Activated CD8-positive, alpha-beta T cell treated with anti-CD3 and anti-CD28 coated beads, Interleukin-2, amount 10 ng/mL, durations not matched to agents 7 days and 5 days (primary cell): ENCODE data around the gene RECQL. TPM values are rescaled to one million over a fixed set of nuclear protein-coding genes. Genes with fewer than 3 reads are reported as not detected.
"Not testable (repeated sequence)": the region's sequence is repeated elsewhere in the genome, so short reads cannot be mapped to it uniquely, and the experiment has no call there.

ENCODE experiments used
- ATAC-seq: fragments of 150-1000 bp; cut with Tn5 transposase; one replicate; pipeline ENCODE4 v1.10.0; 2021; ENCODE audit warnings: moderate library complexity
- CTCF ChIA-PET: fragments of 350-600 bp; sonication (Branson Sonifier 250); formaldehyde crosslinking; loops from one replicate; lab custom pipeline; 2021; ENCODE audit warnings: antibody characterized with exemption; lab: Charles Lee
- POLR2A ChIA-PET: fragments of 350-600 bp; sonication (Branson Sonifier 250); formaldehyde crosslinking; loops from one replicate; lab custom pipeline; 2021; ENCODE audit warnings: antibody characterized with exemption; lab: Charles Lee
- DNase-seq: peaks from one replicate; pipeline ENCODE4 v3.0.0-alpha.2; 2020
- H3K27ac Mint-ChIP-seq: one replicate; pipeline ENCODE4 v1.8.0; 2021; ENCODE audit warnings: mild to moderate bottlenecking, mixed read lengths
- H3K27me3 Mint-ChIP-seq: one replicate; pipeline ENCODE4 v1.8.0; 2021; ENCODE audit warnings: low read depth, mixed read lengths
- H3K36me3 Mint-ChIP-seq: one replicate; pipeline ENCODE4 v1.8.0; 2021; ENCODE audit warnings: low read depth, mixed read lengths
- H3K4me1 Mint-ChIP-seq: one replicate; pipeline ENCODE4 v1.8.0; 2021; ENCODE audit warnings: low read depth, mixed read lengths
- H3K4me3 Mint-ChIP-seq: one replicate; pipeline ENCODE4 v1.8.0; 2021; ENCODE audit warnings: mild to moderate bottlenecking, mixed read lengths
- H3K9me3 Mint-ChIP-seq: one replicate; pipeline ENCODE4 v1.8.0; 2022; ENCODE audit warnings: mixed read lengths; ENCODE audit not compliant: insufficient read depth
- total RNA-seq, 2 experiments: library from RNA; stranded (reverse); gene quantifications; one replicate each; pipeline ENCODE4 v1.2.3, GENCODE V29; 2021

RECQL gene
- total RNA-seq, 2 experiments from 2014 or later: 92.3 to 92.6 TPM

DNA sequence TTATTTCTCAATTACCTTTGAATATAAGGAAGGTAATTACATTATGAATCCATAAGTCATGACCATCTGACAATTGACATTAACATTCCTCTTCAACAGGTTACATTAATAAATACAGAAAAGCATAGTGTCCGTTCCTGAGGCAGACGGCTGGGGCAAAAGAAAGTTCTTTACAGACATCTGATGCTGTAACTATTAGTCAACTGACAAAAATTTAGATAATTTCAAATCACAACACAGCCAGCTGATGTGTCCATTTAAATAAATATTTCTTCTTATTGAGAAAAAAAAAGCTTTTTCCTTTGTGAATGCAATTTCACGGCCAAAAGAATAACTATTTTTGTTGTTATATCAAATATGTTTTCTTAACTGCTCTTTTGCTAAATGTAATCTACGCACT lies 73.2 kb downstream of the RECQL start:
- ChIA-PET POLR2A (no interaction called here), CTCF (no interaction called here)
- no peaks in the 10 kb centered on the region for H3K9me3 Mint-ChIP-seq
- no peaks in the 10 kb centered on the region for H3K4me1 Mint-ChIP-seq
- H3K27me3 Mint-ChIP-seq: peaks cover 1% of the 10 kb centered on the region
- no peaks in the 10 kb centered on the region for H3K36me3 Mint-ChIP-seq
- no peak for ATAC-seq
- H3K4me3 Mint-ChIP-seq: no peak overlapping the region
- no peak overlapping the region for H3K27ac Mint-ChIP-seq
- DNase-seq: no peak

DNA sequence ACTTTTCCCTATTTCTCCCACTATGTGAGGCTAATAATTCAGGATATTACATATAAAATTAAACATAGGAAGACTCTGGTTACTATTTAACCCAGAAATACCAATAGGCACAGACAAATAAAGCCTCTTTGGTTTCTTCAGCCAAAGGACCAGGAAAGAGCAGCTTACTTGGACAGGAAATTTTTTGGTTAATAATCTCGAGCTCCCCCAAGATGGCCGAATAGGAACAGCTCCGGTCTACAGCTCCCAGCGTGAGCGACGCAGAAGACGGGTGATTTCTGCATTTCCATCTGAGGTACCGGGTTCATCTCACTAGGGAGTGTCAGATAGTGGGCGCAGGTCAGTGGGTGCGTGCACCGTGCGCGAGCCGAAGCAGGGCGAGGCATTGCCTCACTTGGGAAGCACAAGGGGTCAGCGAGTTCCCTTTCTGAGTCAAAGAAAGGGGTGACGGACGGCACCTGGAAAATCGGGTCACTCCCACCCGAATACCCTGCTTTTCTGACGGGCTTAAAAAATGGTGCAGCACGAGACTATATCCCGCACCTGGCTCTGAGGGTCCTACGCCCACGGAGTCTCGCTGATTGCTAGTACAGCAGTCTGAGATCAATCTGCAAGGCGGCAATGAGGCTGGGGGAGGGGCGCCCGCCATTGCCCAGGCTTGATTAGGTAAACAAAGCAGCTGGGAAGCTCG lies 82.3 kb downstream of the RECQL start:
- H3K9me3 Mint-ChIP-seq, H3K36me3 Mint-ChIP-seq, H3K27me3 Mint-ChIP-seq, POLR2A ChIA-PET, H3K4me3 Mint-ChIP-seq, H3K4me1 Mint-ChIP-seq, DNase-seq, ATAC-seq, CTCF ChIA-PET, H3K27ac Mint-ChIP-seq: not testable (repeated sequence)

Other genes with a start within 250 kb of the RECQL start
- gene SLCO1A2, start 166.7 kb downstream of the RECQL start, total RNA-seq: not detected
- not detected for gene IAPP, start 128.7 kb downstream of the RECQL start, total RNA-seq
- 10 to 100 TPM; 25.3 to 28.7 TPM for gene PYROXD1, start 64.0 kb downstream of the RECQL start, total RNA-seq
- 10 to 100 TPM; 37.3 to 37.5 TPM for gene GOLT1B, start 154 bp upstream of the RECQL start, total RNA-seq
- not detected for gene SPX, start 24.7 kb upstream of the RECQL start, total RNA-seq
- not detected for gene GYS2, start 103.2 kb upstream of the RECQL start, total RNA-seq
- 1,000 to 10,000 TPM; 1,063 to 1,149 TPM for gene LDHB, start 156.2 kb upstream of the RECQL start, total RNA-seq